Muscle layer of colon (tissue), 2 donors: ENCODE results near the gene DOCK8.

Source experiments
- H3K27ac ChIP-seq: one replicate; pipeline ENCODE4 v1.7.0; 2013; ENCODE audit warnings: low read depth, mild to moderate bottlenecking, low read length, moderate library complexity
- H3K27me3 ChIP-seq, 2 donors: one replicate each; pipeline ENCODE4 v1.7.0; 2013; ENCODE audit warnings: low read length in 2 of 2, mild to moderate bottlenecking in 2 of 2; ENCODE audit not compliant: insufficient read depth in 2 of 2, control insufficient read depth in 1 of 2
- H3K36me3 ChIP-seq: one replicate; pipeline ENCODE4 v1.7.0; 2013; ENCODE audit warnings: mild to moderate bottlenecking, low read length; ENCODE audit not compliant: insufficient read depth
- H3K4me1 ChIP-seq: one replicate; pipeline ENCODE4 v1.7.0; 2013; ENCODE audit warnings: mild to moderate bottlenecking, low read length; ENCODE audit not compliant: insufficient read depth
- H3K4me3 ChIP-seq, 2 donors: one replicate each; pipeline ENCODE4 v1.7.0; 2013; ENCODE audit warnings: low read length in 2 of 2, low read depth in 1 of 2, mild to moderate bottlenecking in 1 of 2, moderate library complexity in 1 of 2
- H3K9ac ChIP-seq: one replicate; pipeline ENCODE4 v1.7.0; 2013; ENCODE audit warnings: low read length
- H3K9me3 ChIP-seq: one replicate; pipeline ENCODE4 v1.7.0; 2013; ENCODE audit warnings: mild to moderate bottlenecking, low read length
- donor health status: abdominal sarcoma.
- donor health status: Adenocarcinoma of cecum.

The DOCK8 gene

GRCh38 chr9:376115-376514 is 161.4 kb downstream of the DOCK8 start:
- Histone ChIP-seq H3K4me3 (no peak overlapping the region), H3K27ac (no peak overlapping the region), H3K36me3 (no peaks in the 10 kb centered on the region), H3K27me3 (no peaks in the 10 kb centered on the region), H3K9ac (no peak overlapping the region), H3K4me1 (peaks cover 11% of the 10 kb centered on the region), H3K9me3 (no peaks in the 10 kb centered on the region)

DNA sequence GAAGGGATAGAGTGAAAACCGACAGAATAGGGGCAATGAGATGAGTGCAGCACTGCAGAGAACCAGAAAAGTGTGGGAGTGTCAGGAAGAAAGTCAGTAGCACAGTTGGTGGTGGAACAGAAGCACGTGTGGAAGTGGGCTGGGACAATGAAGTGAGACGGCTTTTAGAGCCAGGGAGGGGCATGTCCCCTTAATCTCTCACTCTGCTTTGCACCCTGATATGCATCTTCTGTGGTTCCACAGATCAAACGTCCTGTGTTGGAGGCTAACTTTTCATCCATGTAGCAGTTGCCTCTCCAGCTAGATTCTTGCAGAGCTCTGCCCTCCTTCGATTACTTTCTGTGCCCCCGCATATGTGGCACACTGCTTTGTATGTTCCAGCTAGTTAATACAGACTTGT is 163.6 kb downstream of the DOCK8 start:
- Histone ChIP-seq H3K4me3 (no peak overlapping the region), H3K27ac (no peak overlapping the region), H3K27me3 (no peaks in the 10 kb centered on the region), H3K9ac (no peak overlapping the region), H3K4me1 (no peaks in the 10 kb centered on the region), H3K36me3 (no peaks in the 10 kb centered on the region), H3K9me3 (no peaks in the 10 kb centered on the region)

GRCh38 chr9:382383-382782 is 167.7 kb downstream of the DOCK8 start:
- no peaks in the 10 kb centered on the region for H3K4me1 ChIP-seq

GRCh38 chr9:385818-386398 is 171.2 kb downstream of the DOCK8 start:
- Histone ChIP-seq H3K27ac (no peak overlapping the region), H3K4me3 (no peak overlapping the region), H3K9me3 (no peaks in the 10 kb centered on the region), H3K9ac (no peak overlapping the region), H3K27me3 (no peaks in the 10 kb centered on the region), H3K4me1 (no peaks in the 10 kb centered on the region), H3K36me3 (no peaks in the 10 kb centered on the region)

More at GRCh38 chr9:382383-382782, 167.7 kb downstream of the DOCK8 start:
- H3K27me3 ChIP-seq, result no peaks in the 10 kb centered on the region
- H3K36me3 ChIP-seq, result no peaks in the 10 kb centered on the region
- H3K9me3 ChIP-seq, result no peaks in the 10 kb centered on the region
- H3K4me3 ChIP-seq, result no peak overlapping the region
- H3K9ac ChIP-seq, result no peak overlapping the region
- H3K27ac ChIP-seq, result no peak overlapping the region

DNA sequence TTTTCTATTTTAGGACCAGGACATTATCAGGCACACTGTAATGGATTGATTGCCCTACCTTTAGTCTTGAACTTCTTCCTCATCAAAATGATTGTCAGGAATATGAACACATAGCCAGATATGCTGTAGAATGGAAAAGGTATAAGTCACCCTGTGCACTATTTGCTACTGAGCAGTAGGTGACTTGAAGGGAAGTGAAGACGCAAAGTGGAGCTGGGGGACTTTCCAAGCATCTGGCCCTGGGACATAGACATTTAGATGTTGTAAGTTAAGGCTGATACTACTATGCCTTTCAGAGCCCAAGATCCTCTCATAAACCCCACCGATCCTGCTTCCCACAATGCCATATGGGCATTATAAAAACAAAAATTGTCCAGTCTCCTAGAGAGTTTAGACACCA is 174.5 kb downstream of the DOCK8 start:
- Histone ChIP-seq H3K36me3 (no peaks in the 10 kb centered on the region), H3K4me3 (no peak overlapping the region), H3K4me1 (no peaks in the 10 kb centered on the region), H3K27ac (no peak overlapping the region), H3K9me3 (no peaks in the 10 kb centered on the region), H3K27me3 (no peaks in the 10 kb centered on the region), H3K9ac (no peak overlapping the region)

- Histone ChIP-seq H3K9ac (no peak overlapping the region), H3K4me3 (no peak overlapping the region), H3K4me1 (no peaks in the 10 kb centered on the region), H3K27me3 (no peaks in the 10 kb centered on the region), H3K9me3 (no peaks in the 10 kb centered on the region), H3K36me3 (no peaks in the 10 kb centered on the region), H3K27ac (no peak overlapping the region)
These were observed 175.1 kb downstream of the DOCK8 start for GRCh38 chr9:389758-390157.

DNA sequence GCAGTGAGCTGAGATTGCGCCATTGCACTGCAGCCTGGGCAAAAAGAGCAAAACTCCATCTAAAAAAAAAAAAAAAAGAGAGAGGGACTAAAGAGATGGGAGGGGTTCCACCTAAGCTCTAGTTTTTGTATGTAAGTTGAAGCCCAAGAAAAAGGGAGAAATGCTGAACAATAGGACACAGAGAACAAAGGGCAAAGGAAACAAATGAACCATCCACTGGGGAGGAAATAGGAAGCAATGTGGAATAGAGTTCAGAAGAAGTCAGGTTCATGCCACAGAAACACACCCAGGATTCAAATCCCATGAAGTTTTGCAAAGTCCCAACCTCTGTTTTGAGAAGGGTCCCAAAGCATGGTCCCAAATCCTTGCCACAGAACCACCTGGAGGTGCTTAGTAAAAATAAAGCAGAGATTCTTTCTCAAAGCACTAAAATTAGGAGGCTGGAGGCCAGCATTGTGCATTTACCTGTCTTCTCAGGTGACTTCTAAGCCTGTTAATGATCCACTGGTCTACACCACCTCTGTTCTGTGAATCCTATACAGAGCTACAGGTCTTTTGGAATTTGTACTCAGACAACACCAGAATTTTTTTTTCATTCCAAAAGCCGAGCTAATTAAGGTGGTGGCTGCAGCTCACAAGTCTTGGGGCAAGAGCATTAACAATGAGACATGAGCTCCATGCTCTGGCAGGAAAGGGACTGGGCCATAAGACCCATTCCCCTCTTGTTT is 177.6 kb downstream of the DOCK8 start:
- H3K4me3 ChIP-seq, result no peak overlapping the region
- no peaks in the 10 kb centered on the region for H3K9me3 ChIP-seq
- no peaks in the 10 kb centered on the region for H3K4me1 ChIP-seq
- H3K27me3 ChIP-seq, result no peaks in the 10 kb centered on the region
- H3K36me3 ChIP-seq, result no peaks in the 10 kb centered on the region
- no peak overlapping the region for H3K27ac ChIP-seq
- H3K9ac ChIP-seq, result no peak overlapping the region

DNA sequence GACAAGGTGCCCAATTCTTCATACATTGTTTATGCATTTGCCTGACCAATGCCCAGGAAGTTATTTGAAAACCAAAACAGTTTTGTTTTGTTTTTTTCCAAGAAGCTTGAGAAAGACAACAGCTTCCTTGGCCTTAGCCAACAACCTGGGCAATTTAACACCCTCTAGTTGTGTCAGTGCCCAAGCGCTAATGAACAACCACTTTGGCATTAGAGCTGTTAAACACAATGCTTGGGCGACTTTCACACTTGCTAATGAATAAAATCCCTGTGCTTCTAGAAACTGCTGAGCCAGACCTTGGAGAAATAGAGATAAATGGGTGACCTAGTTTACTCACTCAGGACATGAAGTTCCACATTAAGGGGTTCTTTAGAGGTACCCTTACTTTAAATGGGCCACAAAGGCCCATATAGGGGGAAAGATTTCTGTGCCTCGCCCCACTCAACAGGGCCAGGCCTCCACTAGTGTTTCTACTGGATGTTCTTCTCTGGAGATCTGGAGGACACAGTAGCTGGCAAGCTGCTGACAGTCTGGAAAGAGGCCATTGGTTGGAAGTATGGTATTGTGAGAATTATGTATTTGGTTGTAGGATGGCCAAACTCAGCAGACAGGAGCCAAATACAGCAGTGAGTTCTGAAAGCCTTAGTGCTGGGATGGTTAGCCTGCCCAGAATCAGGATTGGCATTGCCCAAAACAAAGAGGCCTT is 179.8 kb downstream of the DOCK8 start:
- H3K27ac ChIP-seq, result no peak overlapping the region
- H3K9me3 ChIP-seq, result no peaks in the 10 kb centered on the region
- no peaks in the 10 kb centered on the region for H3K36me3 ChIP-seq
- no peak overlapping the region for H3K9ac ChIP-seq
- H3K4me3 ChIP-seq, result no peak overlapping the region
- H3K27me3 ChIP-seq, result no peaks in the 10 kb centered on the region
- no peaks in the 10 kb centered on the region for H3K4me1 ChIP-seq

DNA sequence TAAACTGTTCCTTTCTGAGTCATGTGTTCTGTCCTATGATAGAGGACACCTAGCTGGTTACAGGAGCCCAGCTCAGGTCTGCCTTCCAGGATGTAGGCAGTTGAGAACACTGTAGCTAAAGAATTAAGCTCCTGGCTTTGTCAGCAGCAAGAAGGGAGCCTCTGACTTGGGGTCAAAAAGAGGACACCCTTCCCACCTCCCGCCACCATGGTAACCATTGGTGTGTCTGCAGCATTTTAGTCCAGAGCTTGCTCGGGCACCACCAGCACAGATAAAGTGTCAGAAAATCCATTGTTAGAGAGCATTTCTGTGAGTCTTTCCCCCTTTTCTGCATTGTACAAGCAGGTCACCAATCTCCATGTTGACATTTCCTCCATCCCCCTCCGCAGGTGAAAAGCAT is 181.7 kb downstream of the DOCK8 start:
- Histone ChIP-seq H3K27ac (no peak overlapping the region), H3K36me3 (no peaks in the 10 kb centered on the region), H3K9me3 (no peaks in the 10 kb centered on the region), H3K4me1 (no peaks in the 10 kb centered on the region), H3K27me3 (no peaks in the 10 kb centered on the region), H3K4me3 (no peak overlapping the region), H3K9ac (no peak overlapping the region)

DNA sequence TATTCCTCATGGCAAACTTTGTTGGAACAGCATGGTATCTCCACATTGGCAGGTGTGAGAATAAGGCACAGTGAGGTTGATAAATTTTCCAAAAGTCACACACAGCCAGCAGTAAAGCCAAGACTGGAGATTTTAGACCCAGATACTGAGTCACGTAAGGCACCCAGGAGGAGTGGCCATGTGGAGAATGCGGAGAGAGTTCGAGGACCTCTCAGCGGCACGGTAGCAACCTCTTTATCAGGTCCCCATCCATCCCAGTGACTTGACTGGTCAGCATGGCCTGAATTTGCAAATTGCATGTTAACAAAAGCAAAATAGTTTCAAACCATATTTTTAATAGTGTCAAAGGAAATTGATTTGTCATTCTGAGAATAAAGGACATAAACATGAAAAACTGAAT is 183.4 kb downstream of the DOCK8 start:
- H3K9me3 ChIP-seq, result no peaks in the 10 kb centered on the region
- no peak overlapping the region for H3K4me3 ChIP-seq
- H3K27ac ChIP-seq, result no peak overlapping the region
- H3K9ac ChIP-seq, result no peak overlapping the region
- no peaks in the 10 kb centered on the region for H3K27me3 ChIP-seq
- no peaks in the 10 kb centered on the region for H3K36me3 ChIP-seq
- no peaks in the 10 kb centered on the region for H3K4me1 ChIP-seq

- no peaks in the 10 kb centered on the region for H3K36me3 ChIP-seq
- no peak overlapping the region for H3K4me3 ChIP-seq
- no peak overlapping the region for H3K9ac ChIP-seq
- no peaks in the 10 kb centered on the region for H3K27me3 ChIP-seq
- no peaks in the 10 kb centered on the region for H3K4me1 ChIP-seq
- no peaks in the 10 kb centered on the region for H3K9me3 ChIP-seq
- no peak overlapping the region for H3K27ac ChIP-seq
These were observed 186.6 kb downstream of the DOCK8 start for GRCh38 chr9:401223-401622.
